IPS DF 4.7 (cell line): Measurements from ENCODE around the gene RARB.

Experiments used
- DNase-seq: peaks from one replicate; pipeline ENCODE4 v3.0.0-alpha.2; 2013; ENCODE audit warnings: low spot score; ENCODE audit errors: extremely low read depth

RARB gene

DNA sequence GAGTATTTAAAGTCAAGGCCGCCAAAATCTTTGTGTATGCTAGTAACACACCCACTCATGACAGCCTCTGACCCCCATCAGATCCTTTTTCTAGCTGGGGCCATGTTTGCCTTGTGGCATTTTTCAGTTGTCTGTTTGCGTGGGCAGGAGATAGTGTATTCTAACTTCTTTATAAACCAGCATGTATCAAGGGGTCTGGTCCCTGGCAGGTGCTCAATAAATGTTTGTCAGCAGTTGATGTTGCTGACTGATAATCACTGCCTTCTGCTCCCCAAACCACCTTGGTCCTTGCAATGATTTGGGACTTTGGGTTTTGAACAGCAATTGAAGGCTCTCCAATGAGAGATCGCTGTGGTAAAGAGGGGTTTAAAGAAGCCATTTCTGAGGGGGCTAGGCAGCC is 19.2 kb downstream of the RARB start:
- DNase-seq: no peak

DNA sequence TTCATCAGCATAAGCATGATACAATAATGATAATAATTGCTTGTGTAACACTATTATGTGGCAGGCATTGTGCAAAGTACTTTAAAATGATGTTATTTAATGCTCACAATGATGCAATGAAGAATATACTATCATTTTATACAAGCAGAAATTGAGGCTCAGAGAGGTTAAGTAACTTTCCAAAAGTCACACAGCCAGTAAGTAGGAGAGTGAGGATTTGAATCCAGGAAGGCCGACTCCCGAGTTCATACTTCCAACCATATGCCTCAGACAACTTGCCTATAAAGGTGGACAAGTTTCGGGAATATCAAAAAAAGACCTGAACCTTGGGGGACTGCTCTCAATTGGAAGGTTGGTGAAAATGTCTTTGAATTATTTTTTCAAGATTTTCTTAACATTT is 19.9 kb downstream of the RARB start:
- no peak for DNase-seq

- DNase-seq: no peak
These were observed 21.0 kb downstream of the RARB start for GRCh38 chr3:25448750-25449692.

DNA sequence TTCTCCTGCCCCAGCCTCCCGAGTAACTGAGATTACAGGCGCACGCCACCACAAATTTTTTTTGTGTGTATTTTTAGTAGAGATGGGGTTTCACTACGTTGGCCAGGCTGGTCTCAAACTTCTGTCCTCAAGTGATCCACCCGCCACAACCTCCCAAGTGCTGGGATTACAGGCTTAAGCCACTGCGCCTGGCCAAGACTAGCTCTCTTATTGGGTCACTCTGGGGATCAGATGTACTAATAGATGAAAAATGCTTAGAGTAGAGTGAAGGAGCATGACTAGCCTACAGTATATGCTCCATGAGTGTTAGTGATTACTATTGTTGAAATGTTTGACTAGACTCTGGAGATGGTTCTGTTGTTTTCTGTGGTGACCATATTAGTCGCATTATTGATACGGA is 21.8 kb downstream of the RARB start:
- no peak for DNase-seq

DNA sequence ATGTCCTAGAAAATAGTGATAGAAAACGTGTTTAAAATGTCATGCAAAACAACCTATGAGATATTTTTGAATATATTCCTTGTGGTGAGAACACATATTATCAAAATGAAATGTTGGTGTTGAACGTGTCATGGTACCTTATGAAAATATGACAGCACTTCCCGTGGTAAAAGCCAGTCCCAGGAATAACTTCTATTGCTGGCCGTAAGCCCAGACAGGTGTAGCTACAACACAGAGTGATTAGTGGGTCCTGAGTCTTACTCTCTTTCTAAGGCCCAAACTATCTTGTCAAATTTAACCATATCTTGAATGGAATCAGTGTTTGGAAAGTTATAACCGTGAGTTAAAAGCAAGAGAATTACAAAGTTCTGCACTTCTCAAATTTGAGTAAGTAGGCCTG is 24.1 kb downstream of the RARB start:
- no peak for DNase-seq

DNA sequence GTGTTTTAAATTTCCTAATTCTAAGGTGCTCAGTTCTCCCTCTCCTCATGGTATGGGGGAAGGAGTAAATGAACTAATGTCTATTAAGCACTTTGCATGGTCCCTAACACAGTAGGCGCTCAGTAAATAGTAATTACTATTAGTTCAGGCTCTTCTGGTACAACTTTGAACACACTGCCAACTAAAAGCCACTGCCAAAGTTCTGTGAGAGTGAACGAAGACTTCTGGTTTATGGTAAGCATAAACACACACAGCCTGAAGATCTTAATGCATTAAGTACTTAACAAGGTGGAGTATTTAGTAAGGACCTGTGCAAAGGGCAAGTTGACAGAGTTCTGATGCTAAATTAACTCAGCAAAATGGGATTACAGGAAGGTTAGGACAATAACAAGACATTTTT is 24.7 kb downstream of the RARB start:
- no peak for DNase-seq

- DNase-seq: no peak
These were observed 25.5 kb downstream of the RARB start for GRCh38 chr3:25453619-25454004.

GRCh38 chr3:25454005-25454927 is 26.2 kb downstream of the RARB start:
- no peak for DNase-seq

GRCh38 chr3:25455441-25456132 is 27.5 kb downstream of the RARB start:
- no peak for DNase-seq

DNA sequence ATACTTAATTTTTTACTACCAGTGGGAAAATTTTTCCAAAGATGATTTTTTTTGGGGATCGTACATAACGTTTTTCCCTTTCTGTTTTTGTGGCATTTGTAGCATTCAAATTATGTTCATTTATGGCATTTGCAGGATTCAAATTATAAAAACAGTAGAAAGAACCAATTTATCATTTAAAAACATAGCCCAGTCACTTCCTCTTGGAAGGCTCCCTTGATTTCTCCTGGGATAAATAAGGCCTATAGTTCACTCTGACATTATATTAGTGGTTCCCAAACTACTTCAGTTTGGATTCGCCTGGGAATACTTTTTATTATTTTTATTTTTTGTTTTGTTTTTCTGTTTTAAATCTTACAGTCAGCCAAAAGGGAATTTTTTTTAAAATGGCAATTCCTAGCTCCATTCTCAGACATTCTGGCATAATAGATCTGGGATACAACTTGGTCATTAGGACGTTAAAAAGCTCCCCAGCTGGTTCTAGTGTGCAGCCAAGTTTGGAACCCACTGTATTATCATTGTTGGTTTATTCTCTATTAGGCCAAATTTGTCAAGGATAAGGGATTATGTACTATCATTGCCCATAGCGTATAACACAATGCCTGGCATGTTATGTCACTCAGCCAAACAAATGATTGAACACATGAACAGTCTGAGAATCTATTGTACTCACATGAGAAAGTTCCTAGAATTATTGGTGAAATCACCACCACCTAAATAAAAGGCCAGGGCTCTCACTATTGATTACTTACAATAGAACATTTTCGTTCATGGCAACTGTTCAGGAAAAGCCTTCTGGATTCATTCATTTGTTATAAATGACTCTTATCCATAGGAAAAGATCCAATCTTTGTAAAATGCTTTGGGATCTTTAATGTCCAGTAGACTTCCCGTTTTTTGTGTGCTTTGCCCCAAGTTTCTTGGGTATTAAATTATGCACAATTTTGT is 28.9 kb downstream of the RARB start:
- DNase-seq: no peak

GRCh38 chr3:25457671-25458419 is 29.8 kb downstream of the RARB start:
- no peak for DNase-seq

- DNase-seq: no peak
These were observed 30.4 kb downstream of the RARB start for GRCh38 chr3:25458420-25458814.

DNA sequence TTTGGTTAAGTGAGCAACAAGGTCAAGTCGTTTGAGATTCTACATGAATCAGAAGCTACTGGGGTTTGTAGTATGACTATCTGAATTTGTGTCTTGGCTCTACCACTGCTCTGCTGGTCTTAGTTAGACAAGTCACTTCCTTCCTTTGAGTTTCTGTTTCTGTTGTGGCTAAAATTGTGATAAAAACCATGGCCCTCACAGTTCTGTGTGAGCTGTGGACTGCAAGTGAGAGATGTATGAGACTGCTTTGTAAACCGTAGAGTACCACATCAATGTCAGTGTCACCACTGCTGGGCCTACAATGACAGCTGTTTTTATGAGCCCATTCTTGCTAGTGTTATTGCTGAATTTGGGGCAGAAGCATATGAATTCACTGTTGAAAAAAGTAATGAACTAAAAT is 32.7 kb downstream of the RARB start:
- no peak for DNase-seq

DNA sequence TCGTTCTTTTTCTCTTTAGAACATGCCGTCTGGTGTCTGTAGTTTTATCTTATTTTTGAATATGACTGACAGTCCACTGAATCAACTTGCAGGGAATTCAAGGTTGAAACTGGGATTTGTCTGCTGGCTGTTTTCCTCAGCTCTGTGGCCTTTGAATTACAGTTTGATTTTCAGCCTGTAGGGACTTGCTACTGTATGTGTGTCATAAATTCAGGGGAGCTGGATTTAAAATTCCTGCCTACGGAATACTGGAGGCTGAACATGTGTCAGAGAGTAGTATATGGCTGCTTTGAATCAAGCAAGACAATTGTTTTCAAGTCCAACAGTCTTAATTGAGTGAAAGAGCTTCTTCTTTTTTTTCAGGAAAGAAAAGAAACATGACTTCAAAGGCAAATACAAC is 33.9 kb downstream of the RARB start:
- DNase-seq: no peak

GRCh38 chr3:25462495-25462894 is 34.4 kb downstream of the RARB start:
- DNase-seq: no peak

DNA sequence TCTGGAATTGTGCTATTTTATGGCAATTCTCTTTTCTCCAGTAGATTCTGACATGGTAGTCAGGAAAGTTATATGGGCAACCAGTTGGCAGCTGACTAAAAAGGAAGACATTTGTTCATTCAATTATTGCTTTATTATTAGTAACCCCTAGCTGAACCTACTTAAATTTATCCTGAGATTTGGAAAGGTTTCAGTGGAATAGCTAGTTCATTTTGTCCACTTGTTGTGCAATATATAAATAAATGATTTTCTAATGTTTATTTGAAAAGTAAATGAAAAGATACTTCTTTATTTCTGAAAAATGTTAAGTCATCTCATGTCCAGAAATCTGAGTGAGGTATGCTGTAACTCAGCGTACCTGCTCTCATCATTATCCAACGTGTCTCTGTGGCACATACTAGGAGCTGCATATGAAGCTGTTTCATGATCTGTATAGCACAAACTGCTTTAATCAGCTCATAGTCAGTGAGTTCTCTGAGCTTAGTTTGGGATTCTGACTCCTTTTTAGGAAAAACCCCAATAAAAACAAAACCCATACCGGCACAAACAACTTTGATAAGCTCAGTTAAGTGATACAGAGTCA is 35.9 kb downstream of the RARB start:
- no peak for DNase-seq

DNA sequence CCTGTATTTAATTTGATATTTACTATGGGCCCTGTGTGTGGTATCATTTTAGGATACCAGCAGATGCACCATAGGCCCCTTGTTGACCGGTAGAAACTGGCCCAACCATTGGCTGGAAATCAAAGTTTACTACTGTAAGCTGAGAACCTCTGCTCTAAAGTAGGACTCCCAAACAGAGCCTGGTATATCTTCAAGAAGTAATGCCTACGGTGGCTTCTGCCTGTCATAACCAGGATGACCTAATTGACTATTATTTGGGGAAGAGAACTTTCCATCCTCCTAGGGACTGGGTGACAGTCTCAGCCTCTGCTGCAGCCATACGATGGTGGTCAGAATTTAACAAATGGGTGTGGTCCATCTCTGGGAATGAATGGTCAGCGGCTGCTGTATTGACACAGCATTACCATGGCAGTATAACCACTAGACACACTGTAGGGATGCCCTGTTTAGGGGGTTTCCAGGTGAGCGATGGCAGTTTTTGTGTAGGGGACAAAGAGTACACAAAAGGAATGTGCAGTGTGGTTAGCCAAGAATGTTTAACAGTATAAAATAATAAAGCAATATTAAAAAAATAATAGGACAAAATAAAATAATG is 37.3 kb downstream of the RARB start:
- no peak for DNase-seq

DNA sequence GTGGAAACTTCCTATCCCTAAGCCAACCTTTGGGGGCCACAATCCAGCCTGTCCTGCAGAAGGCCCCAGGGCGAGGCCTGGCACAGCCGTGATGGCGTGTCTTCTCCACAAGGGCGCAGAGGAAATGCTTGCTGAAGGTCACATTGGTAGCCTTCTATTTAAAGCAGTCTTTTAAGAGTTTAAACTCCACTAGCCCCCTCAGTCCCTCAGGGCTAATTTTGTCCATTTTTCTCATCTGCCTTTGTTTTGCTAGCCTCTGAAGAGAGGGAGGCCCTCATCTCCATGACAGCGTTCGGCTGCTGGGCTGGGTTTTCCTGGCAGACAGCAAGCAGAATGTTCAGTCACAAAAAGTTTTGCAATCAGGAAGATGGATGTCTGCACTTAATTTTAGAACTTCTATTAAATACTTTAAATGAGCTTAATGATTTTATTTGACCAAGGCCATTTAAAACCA is 40.8 kb downstream of the RARB start:
- DNase-seq: no peak

DNA sequence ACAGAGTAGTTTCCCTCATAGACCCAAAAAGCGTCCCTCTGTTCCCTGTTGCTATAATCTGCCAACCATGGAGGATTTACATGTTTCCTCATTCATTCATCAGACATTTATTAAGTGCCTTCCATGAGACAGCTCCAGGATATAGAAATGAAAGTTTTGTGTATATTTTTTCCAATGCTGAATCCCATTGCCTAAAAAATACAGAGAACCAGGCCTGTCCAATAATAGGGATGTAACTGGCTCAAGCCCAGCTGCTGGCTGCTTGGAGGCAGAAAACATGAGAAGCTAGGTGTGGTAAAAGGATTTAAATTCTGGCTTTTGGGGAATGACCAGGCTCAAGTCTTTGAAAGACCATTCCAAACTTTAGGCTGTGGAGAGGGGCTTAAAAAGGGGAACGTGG is 41.5 kb downstream of the RARB start:
- no peak for DNase-seq
